Measurements from ENCODE around the gene LACTB.

The LACTB gene

DNA sequence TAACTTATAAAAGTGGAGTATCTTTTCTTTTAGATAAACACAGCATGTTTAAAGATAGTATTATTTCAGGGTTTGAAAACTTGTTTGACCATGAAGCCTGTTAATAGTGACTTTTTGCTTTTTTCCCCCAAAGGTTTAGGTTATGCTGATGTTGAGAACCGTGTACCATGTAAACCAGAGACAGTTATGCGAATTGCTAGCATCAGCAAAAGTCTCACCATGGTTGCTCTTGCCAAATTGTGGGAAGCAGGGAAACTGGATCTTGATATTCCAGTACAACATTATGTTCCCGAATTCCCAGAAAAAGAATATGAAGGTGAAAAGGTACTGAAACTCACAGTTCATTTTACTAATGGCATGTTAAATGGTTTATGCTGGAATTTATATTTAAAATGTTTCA, 5.1 kb downstream of the LACTB start:
- peaks cover 0 to 8% of the 10 kb centered on the region in 2 donors for H3K36me3 ChIP-seq (replicated peaks in 1 of 2; ENCODE audit: control insufficient read depth in 2 of 2, insufficient read depth in 2 of 2, low read length in 2 of 2)

DNA sequence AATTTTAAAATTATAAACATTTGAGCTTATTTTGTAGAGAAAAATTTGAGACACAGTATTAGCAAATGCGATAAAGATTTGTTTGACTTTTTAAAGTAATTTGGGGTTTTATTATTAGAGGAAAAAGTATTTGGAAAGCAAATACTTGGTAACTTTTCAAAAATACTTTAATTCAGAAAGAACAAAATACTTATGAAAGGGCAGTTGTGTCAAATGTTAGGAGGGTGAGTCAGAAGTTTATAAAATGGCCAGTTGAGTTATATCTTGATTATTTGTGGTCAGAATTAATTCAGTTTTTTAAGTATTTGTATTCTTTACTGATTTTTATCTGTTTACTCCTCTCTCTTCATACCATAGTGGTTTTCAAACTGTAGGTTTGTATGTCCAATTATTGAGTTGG, 12.1 kb downstream of the LACTB start:
- Histone ChIP-seq H3K18ac (ENCODE audit: low read length) (no peak overlapping the region), H3K79me1 (ENCODE audit: low read depth, low read length) (no peaks in the 10 kb centered on the region), H2BK120ac (ENCODE audit: low read depth, low read length) (no peak overlapping the region), H4K8ac (ENCODE audit: low read depth, low read length) (no peak overlapping the region), H2AK5ac (ENCODE audit: low read depth, low read length) (no peak overlapping the region), H2BK12ac (ENCODE audit: low read length) (no peak overlapping the region), H3K4me1 (ENCODE audit: control insufficient read depth in 2 of 2, insufficient read depth in 1 of 2, low read depth in 1 of 2, low read length in 2 of 2) (peaks cover 0 to 1% of the 10 kb centered on the region in 2 donors), H3K27ac (replicated peaks; ENCODE audit: low read length) (no peak overlapping the region), H3K14ac (ENCODE audit: low read length) (no peak overlapping the region), H3K23ac (ENCODE audit: low read depth, low read length, poor library complexity) (no peak overlapping the region), H2AFZ (ENCODE audit: low read length) (no peak overlapping the region), H2BK5ac (ENCODE audit: low read length) (no peak overlapping the region), H3K27me3 (ENCODE audit: control insufficient read depth in 3 of 3, insufficient read depth in 3 of 3, low read depth in 1 of 3, low read length in 3 of 3) (no peaks in the 10 kb centered on the region), H3K36me3 (replicated peaks in 1 of 2; ENCODE audit: control insufficient read depth in 2 of 2, insufficient read depth in 2 of 2, low read length in 2 of 2) (no peaks in the 10 kb centered on the region), H3K9ac (ENCODE audit: low read depth, low read length, poor library complexity) (no peak overlapping the region), H3K4me2 (ENCODE audit: insufficient read depth, low read length, poor library complexity, severe bottlenecking) (no peak overlapping the region), H2BK15ac (ENCODE audit: low read length) (no peak overlapping the region), H3K9me3 (replicated peaks in 1 of 2; ENCODE audit: control insufficient read depth in 2 of 2, insufficient read depth in 1 of 2, low read depth in 1 of 2, low read length in 2 of 2) (no peaks in the 10 kb centered on the region), H4K91ac (ENCODE audit: low read depth, low read length, poor library complexity) (no peak overlapping the region), H3K4ac (ENCODE audit: low read length) (no peak overlapping the region), H3K4me3 (ENCODE audit: low read length in 2 of 2) (no peak overlapping the region)
- no peak for DNase-seq (ENCODE audit: low spot score)
- 100% methylated on average over 1 of the region's 1 CpG; no CpG with 5 or more reads in 1 of the 2 donors for WGBS, 2 donors (ENCODE audit: extremely low coverage in 2 of 2, insufficient read length in 2 of 2, insufficient replicate concordance in 1 of 2)

More for the DNA sequence above, 5.1 kb downstream of the LACTB start:
- Histone ChIP-seq H3K4me2 (ENCODE audit: insufficient read depth, low read length, poor library complexity, severe bottlenecking) (no peak overlapping the region), H2AK5ac (ENCODE audit: low read depth, low read length) (no peak overlapping the region), H3K4me1 (ENCODE audit: control insufficient read depth in 2 of 2, insufficient read depth in 1 of 2, low read depth in 1 of 2, low read length in 2 of 2) (peaks cover 0 to 3% of the 10 kb centered on the region in 2 donors), H4K91ac (ENCODE audit: low read depth, low read length, poor library complexity) (no peak overlapping the region), H3K18ac (ENCODE audit: low read length) (no peak overlapping the region), H3K23ac (ENCODE audit: low read depth, low read length, poor library complexity) (no peak overlapping the region), H3K9me3 (replicated peaks in 1 of 2; ENCODE audit: control insufficient read depth in 2 of 2, insufficient read depth in 1 of 2, low read depth in 1 of 2, low read length in 2 of 2) (no peaks in the 10 kb centered on the region), H2BK5ac (ENCODE audit: low read length) (no peak overlapping the region), H4K8ac (ENCODE audit: low read depth, low read length) (no peak overlapping the region), H3K4ac (ENCODE audit: low read length) (no peak overlapping the region), H3K27me3 (ENCODE audit: control insufficient read depth in 3 of 3, insufficient read depth in 3 of 3, low read depth in 1 of 3, low read length in 3 of 3) (no peaks in the 10 kb centered on the region), H3K27ac (replicated peaks; ENCODE audit: low read length) (no peak overlapping the region), H3K4me3 (ENCODE audit: low read length in 2 of 2) (no peak overlapping the region), H3K79me1 (ENCODE audit: low read depth, low read length) (peaks cover 3% of the 10 kb centered on the region), H2BK120ac (ENCODE audit: low read depth, low read length) (no peak overlapping the region), H3K9ac (ENCODE audit: low read depth, low read length, poor library complexity) (no peak overlapping the region), H3K14ac (ENCODE audit: low read length) (no peak overlapping the region), H2BK12ac (ENCODE audit: low read length) (no peak overlapping the region), H2BK15ac (ENCODE audit: low read length) (no peak overlapping the region), H2AFZ (ENCODE audit: low read length) (no peak overlapping the region)
- no peak for DNase-seq (ENCODE audit: low spot score)
- no CpG with 5 or more reads among the region's 3 CpGs for WGBS, 2 donors (ENCODE audit: extremely low coverage in 2 of 2, insufficient read length in 2 of 2, insufficient replicate concordance in 1 of 2)

- no CpG with 5 or more reads among the region's 2 CpGs for WGBS, 2 donors (ENCODE audit: extremely low coverage in 2 of 2, insufficient read length in 2 of 2, insufficient replicate concordance in 1 of 2)
- Histone ChIP-seq H2AFZ (ENCODE audit: low read length) (no peak overlapping the region), H3K27ac (replicated peaks; ENCODE audit: low read length) (no peak overlapping the region), H2BK120ac (ENCODE audit: low read depth, low read length) (no peak overlapping the region), H2BK5ac (ENCODE audit: low read length) (no peak overlapping the region), H3K9me3 (replicated peaks in 1 of 2; ENCODE audit: control insufficient read depth in 2 of 2, insufficient read depth in 1 of 2, low read depth in 1 of 2, low read length in 2 of 2) (no peaks in the 10 kb centered on the region), H3K4me3 (ENCODE audit: low read length in 2 of 2) (no peak overlapping the region), H3K9ac (ENCODE audit: low read depth, low read length, poor library complexity) (no peak overlapping the region), H3K4ac (ENCODE audit: low read length) (no peak overlapping the region), H2BK12ac (ENCODE audit: low read length) (no peak overlapping the region), H3K27me3 (ENCODE audit: control insufficient read depth in 3 of 3, insufficient read depth in 3 of 3, low read depth in 1 of 3, low read length in 3 of 3) (no peaks in the 10 kb centered on the region), H2BK15ac (ENCODE audit: low read length) (no peak overlapping the region), H3K14ac (ENCODE audit: low read length) (no peak overlapping the region), H3K4me2 (ENCODE audit: insufficient read depth, low read length, poor library complexity, severe bottlenecking) (no peak overlapping the region), H2AK5ac (ENCODE audit: low read depth, low read length) (no peak overlapping the region), H4K91ac (ENCODE audit: low read depth, low read length, poor library complexity) (no peak overlapping the region), H3K4me1 (ENCODE audit: control insufficient read depth in 2 of 2, insufficient read depth in 1 of 2, low read depth in 1 of 2, low read length in 2 of 2) (peaks cover 0 to 1% of the 10 kb centered on the region in 2 donors), H3K79me1 (ENCODE audit: low read depth, low read length) (no peaks in the 10 kb centered on the region), H3K18ac (ENCODE audit: low read length) (no peak overlapping the region), H3K23ac (ENCODE audit: low read depth, low read length, poor library complexity) (no peak overlapping the region), H3K36me3 (replicated peaks in 1 of 2; ENCODE audit: control insufficient read depth in 2 of 2, insufficient read depth in 2 of 2, low read length in 2 of 2) (no peaks in the 10 kb centered on the region), H4K8ac (ENCODE audit: low read depth, low read length) (no peak overlapping the region)
- no peak for DNase-seq (ENCODE audit: low spot score)
Observed at GRCh38 chr15:63134245-63134985, 12.8 kb downstream of the LACTB start.

- Histone ChIP-seq H2AFZ (ENCODE audit: low read length) (no peak overlapping the region), H3K4ac (ENCODE audit: low read length) (no peak overlapping the region), H3K9ac (ENCODE audit: low read depth, low read length, poor library complexity) (no peak overlapping the region), H2BK5ac (ENCODE audit: low read length) (no peak overlapping the region), H3K18ac (ENCODE audit: low read length) (no peak overlapping the region), H2BK12ac (ENCODE audit: low read length) (no peak overlapping the region), H3K14ac (ENCODE audit: low read length) (no peak overlapping the region), H3K9me3 (replicated peaks in 1 of 2; ENCODE audit: control insufficient read depth in 2 of 2, insufficient read depth in 1 of 2, low read depth in 1 of 2, low read length in 2 of 2) (no peaks in the 10 kb centered on the region), H3K23ac (ENCODE audit: low read depth, low read length, poor library complexity) (no peak overlapping the region), H3K27me3 (ENCODE audit: control insufficient read depth in 3 of 3, insufficient read depth in 3 of 3, low read depth in 1 of 3, low read length in 3 of 3) (no peaks in the 10 kb centered on the region), H4K8ac (ENCODE audit: low read depth, low read length) (no peak overlapping the region), H3K36me3 (replicated peaks in 1 of 2; ENCODE audit: control insufficient read depth in 2 of 2, insufficient read depth in 2 of 2, low read length in 2 of 2) (no peaks in the 10 kb centered on the region), H4K91ac (ENCODE audit: low read depth, low read length, poor library complexity) (no peak overlapping the region), H3K79me1 (ENCODE audit: low read depth, low read length) (no peaks in the 10 kb centered on the region), H3K4me1 (ENCODE audit: control insufficient read depth in 2 of 2, insufficient read depth in 1 of 2, low read depth in 1 of 2, low read length in 2 of 2) (peaks cover 0 to 1% of the 10 kb centered on the region in 2 donors), H3K27ac (replicated peaks; ENCODE audit: low read length) (no peak overlapping the region), H2BK120ac (ENCODE audit: low read depth, low read length) (no peak overlapping the region), H2AK5ac (ENCODE audit: low read depth, low read length) (no peak overlapping the region), H3K4me3 (ENCODE audit: low read length in 2 of 2) (no peak overlapping the region), H3K4me2 (ENCODE audit: insufficient read depth, low read length, poor library complexity, severe bottlenecking) (no peak overlapping the region), H2BK15ac (ENCODE audit: low read length) (no peak overlapping the region)
- no peak for DNase-seq (ENCODE audit: low spot score)
- WGBS, 2 donors (ENCODE audit: extremely low coverage in 2 of 2, insufficient read length in 2 of 2, insufficient replicate concordance in 1 of 2), result no CpG with 5 or more reads among the region's 5 CpGs
Observed at GRCh38 chr15:63135281-63135680, 13.6 kb downstream of the LACTB start.

Measured in neuronal stem cell (in vitro differentiated cells).